ENCODE measurements around the gene QSOX2. TPM values are rescaled to one million over a fixed set of nuclear protein-coding genes. Genes with fewer than 3 reads are reported as not detected.

Gene QSOX2
- total RNA-seq, 1 donor from 2014 or later, result 10.3 TPM

- DNase-seq (ENCODE audit: low read depth), result no peak
Measured at GRCh38 chr9:136252281-136252680, 6.7 kb upstream of the QSOX2 start.

- no peak for DNase-seq (ENCODE audit: low read depth)
Measured at GRCh38 chr9:136251264-136252115, 5.9 kb upstream of the QSOX2 start.

GRCh38 chr9:136250676-136251075 is 5.1 kb upstream of the QSOX2 start:
- no peak for DNase-seq (ENCODE audit: low read depth)

- no peak for DNase-seq (ENCODE audit: low read depth)
Measured at GRCh38 chr9:136249877-136250559, 4.4 kb upstream of the QSOX2 start.

GRCh38 chr9:136248951-136249876 is 3.6 kb upstream of the QSOX2 start:
- no peak for DNase-seq (ENCODE audit: low read depth)

- DNase-seq (ENCODE audit: low read depth), result no peak
Measured at GRCh38 chr9:136247947-136248637, 2.5 kb upstream of the QSOX2 start.

GRCh38 chr9:136247551-136247916 is 1.9 kb upstream of the QSOX2 start:
- DNase-seq (ENCODE audit: low read depth), result no peak

- DNase-seq (ENCODE audit: low read depth), result no peak
Measured at GRCh38 chr9:136246849-136247550, 1.4 kb upstream of the QSOX2 start.

- no peak for DNase-seq (ENCODE audit: low read depth)
Measured at GRCh38 chr9:136244969-136245218, 718 bp downstream of the QSOX2 start.

- DNase-seq (ENCODE audit: low read depth), result peak; percentile 51
Measured at GRCh38 chr9:136244122-136244968, 1.3 kb downstream of the QSOX2 start.

GRCh38 chr9:136243631-136244030 is 2.0 kb downstream of the QSOX2 start:
- DNase-seq (ENCODE audit: low read depth), result no peak

- no peak for DNase-seq (ENCODE audit: low read depth)
Measured at GRCh38 chr9:136242918-136243525, 2.6 kb downstream of the QSOX2 start.

GRCh38 chr9:136242248-136242647 is 3.4 kb downstream of the QSOX2 start:
- no peak for DNase-seq (ENCODE audit: low read depth)

GRCh38 chr9:136241542-136241941 is 4.1 kb downstream of the QSOX2 start:
- no peak for DNase-seq (ENCODE audit: low read depth)

- no peak for DNase-seq (ENCODE audit: low read depth)
Measured at GRCh38 chr9:136240941-136241340, 4.7 kb downstream of the QSOX2 start.

GRCh38 chr9:136239983-136240330 is 5.7 kb downstream of the QSOX2 start:
- no peak for DNase-seq (ENCODE audit: low read depth)

- no peak for DNase-seq (ENCODE audit: low read depth)
Measured at GRCh38 chr9:136239135-136239982, 6.3 kb downstream of the QSOX2 start.

- DNase-seq (ENCODE audit: low read depth), result no peak
Measured at GRCh38 chr9:136238342-136238732, 7.3 kb downstream of the QSOX2 start.

All from renal cortical epithelial cell (primary cell).